Suprapubic skin (tissue), 4 donors: Measurements from ENCODE around the gene MYO7A. TPM values are rescaled to one million over a fixed set of nuclear protein-coding genes. Genes with fewer than 3 reads are reported as not detected.
A peak's percentile ranks its signal among the peaks of the same experiment; 100 is the strongest.

Source experiments
- DNase-seq, 2 donors: peaks; one replicate each; pipeline ENCODE4 v3.0.0-alpha.2; 2019; ENCODE audit warnings: low spot score in 2 of 2
- H3K27ac ChIP-seq: fragments of 200-600 bp; sonication (generic); one replicate; pipeline ENCODE4 v1.5.1; 2019
- H3K27me3 ChIP-seq: fragments of 200-600 bp; sonication (generic); one replicate; pipeline ENCODE4 v1.5.1; 2019
- H3K36me3 ChIP-seq: fragments of 200-600 bp; sonication (generic); one replicate; pipeline ENCODE4 v1.5.1; 2019
- H3K4me1 ChIP-seq: fragments of 200-600 bp; sonication (generic); one replicate; pipeline ENCODE4 v1.5.1; 2019
- H3K4me3 ChIP-seq: fragments of 200-600 bp; sonication (generic); one replicate; pipeline ENCODE4 v1.5.1; 2019; ENCODE audit warnings: mild to moderate bottlenecking
- H3K9me3 ChIP-seq: fragments of 200-600 bp; sonication (generic); one replicate; pipeline ENCODE4 v1.5.1; 2019
- CTCF ChIP-seq, 2 donors: fragments of 200-600 bp in 1 of 2; fragments of 450-650 bp in 1 of 2; sonication (generic) in 1 of 2; IDR thresholded peaks; one replicate each; pipeline ENCODE4 v1.5.1; 2016 to 2019; ENCODE audit warnings: antibody characterized with exemption in 2 of 2, mild to moderate bottlenecking in 1 of 2, moderate library complexity in 1 of 2
- EP300 ChIP-seq: sonication (generic); formaldehyde crosslinking; IDR thresholded peaks from one replicate; pipeline ENCODE4 v1.6.1; 2017; ENCODE audit warnings: antibody characterized with exemption
- POLR2A ChIP-seq, 2 donors: fragments of 450-650 bp; IDR thresholded peaks; one replicate each; pipeline ENCODE4 v1.6.1; 2017; ENCODE audit warnings: antibody characterized with exemption in 2 of 2, mild to moderate bottlenecking in 2 of 2, moderate library complexity in 2 of 2
- POLR2AphosphoS5 ChIP-seq, 3 donors: sonication (generic); formaldehyde crosslinking; IDR thresholded peaks; one replicate each; pipeline ENCODE4 v1.6.1; 2017; ENCODE audit warnings: antibody characterized with exemption in 3 of 3
- WGBS: methylation state at CpG from one replicate; pipeline ENCODE4 v1.1.5; 2018; 5-methylcytosine and 5-hydroxymethylcytosine counted together
- total RNA-seq, 4 donors: library from RNA; depleted of rRNA; stranded (reverse); fragments of >200 nt; gene quantifications; one replicate each; pipeline ENCODE4 v1.1.0, GENCODE V29; 2016

Gene MYO7A
- total RNA-seq, 4 donors from 2014 or later: 0.34 to 2.4 (median 2.0) TPM

GRCh38 chr11:77206264-77207018 lies 78.4 kb downstream of the MYO7A start:
- 86% methylated on average over 13 of the region's 13 CpGs for WGBS
- Histone ChIP-seq H3K9me3 (no peaks in the 10 kb centered on the region), H3K27ac (no peak overlapping the region), H3K4me3 (no peak overlapping the region), H3K27me3 (no peaks in the 10 kb centered on the region), H3K4me1 (no peaks in the 10 kb centered on the region), H3K36me3 (no peaks in the 10 kb centered on the region)
- TF ChIP-seq CTCF (IDR thresholded peaks at IDR 0.05): no peak
- TF ChIP-seq EP300: no peak
- TF ChIP-seq POLR2AphosphoS5 (IDR thresholded peaks at IDR 0.05): no peak
- no peak for TF ChIP-seq POLR2A (IDR thresholded peaks at IDR 0.05)
- peak in 1 of 2 donors; percentile 29 for DNase-seq

GRCh38 chr11:77207019-77207485 lies 79.0 kb downstream of the MYO7A start:
- peak in 1 of 2 donors; percentile 58 for DNase-seq

GRCh38 chr11:77207618-77208313 lies 79.7 kb downstream of the MYO7A start:
- no peaks in the 10 kb centered on the region for H3K36me3 ChIP-seq
- no peak for TF ChIP-seq POLR2A (IDR thresholded peaks at IDR 0.05)
- TF ChIP-seq POLR2AphosphoS5 (IDR thresholded peaks at IDR 0.05): no peak
- TF ChIP-seq EP300: no peak
- no peak for TF ChIP-seq CTCF (IDR thresholded peaks at IDR 0.05)
- H3K27me3 ChIP-seq: no peaks in the 10 kb centered on the region
- H3K4me1 ChIP-seq: no peaks in the 10 kb centered on the region
- no peak overlapping the region for H3K4me3 ChIP-seq
- no peak overlapping the region for H3K27ac ChIP-seq
- peak in 1 of 2 donors; percentile 46 for DNase-seq
- no peaks in the 10 kb centered on the region for H3K9me3 ChIP-seq
- WGBS: 76% methylated on average over 9 of the region's 10 CpGs

More at GRCh38 chr11:77207019-77207485, 79.0 kb downstream of the MYO7A start:
- Histone ChIP-seq H3K27me3 (no peaks in the 10 kb centered on the region), H3K9me3 (no peaks in the 10 kb centered on the region), H3K4me1 (no peaks in the 10 kb centered on the region), H3K4me3 (no peak overlapping the region), H3K36me3 (no peaks in the 10 kb centered on the region), H3K27ac (no peak overlapping the region)
- TF ChIP-seq POLR2AphosphoS5 (IDR thresholded peaks at IDR 0.05): no peak
- TF ChIP-seq POLR2A (IDR thresholded peaks at IDR 0.05): no peak
- TF ChIP-seq EP300: no peak
- no peak for TF ChIP-seq CTCF (IDR thresholded peaks at IDR 0.05)
- 84% methylated on average over 6 of the region's 10 CpGs for WGBS

GRCh38 chr11:77208535-77208934 lies 80.5 kb downstream of the MYO7A start:
- Histone ChIP-seq H3K27ac (no peak overlapping the region), H3K4me1 (no peaks in the 10 kb centered on the region), H3K9me3 (no peaks in the 10 kb centered on the region), H3K36me3 (no peaks in the 10 kb centered on the region), H3K4me3 (no peak overlapping the region), H3K27me3 (no peaks in the 10 kb centered on the region)
- no peak for TF ChIP-seq CTCF (IDR thresholded peaks at IDR 0.05)
- no peak for TF ChIP-seq POLR2AphosphoS5 (IDR thresholded peaks at IDR 0.05)
- TF ChIP-seq POLR2A (IDR thresholded peaks at IDR 0.05): no peak
- no peak for TF ChIP-seq EP300
- DNase-seq: no peak
- 90% methylated on average over 11 of the region's 11 CpGs for WGBS

GRCh38 chr11:77209663-77210062 lies 81.6 kb downstream of the MYO7A start:
- Histone ChIP-seq H3K36me3 (no peaks in the 10 kb centered on the region), H3K4me3 (no peak overlapping the region), H3K27me3 (no peaks in the 10 kb centered on the region), H3K9me3 (no peaks in the 10 kb centered on the region), H3K27ac (no peak overlapping the region), H3K4me1 (no peaks in the 10 kb centered on the region)
- no peak for DNase-seq
- TF ChIP-seq POLR2A (IDR thresholded peaks at IDR 0.05) (no peak), POLR2AphosphoS5 (IDR thresholded peaks at IDR 0.05) (no peak), EP300 (no peak), CTCF (IDR thresholded peaks at IDR 0.05) (no peak)
- WGBS: 83% methylated on average over 4 of the region's 4 CpGs
